Measurements from ENCODE around the gene ALKBH6. TPM values are rescaled to one million over a fixed set of nuclear protein-coding genes. Genes with fewer than 3 reads are reported as not detected.
A peak's percentile ranks its signal among the peaks of the same experiment; 100 is the strongest.

ALKBH6 gene
- total and polyA plus RNA-seq, 4 donors = 6.3 to 11.8 (median 8.8) TPM

DNA sequence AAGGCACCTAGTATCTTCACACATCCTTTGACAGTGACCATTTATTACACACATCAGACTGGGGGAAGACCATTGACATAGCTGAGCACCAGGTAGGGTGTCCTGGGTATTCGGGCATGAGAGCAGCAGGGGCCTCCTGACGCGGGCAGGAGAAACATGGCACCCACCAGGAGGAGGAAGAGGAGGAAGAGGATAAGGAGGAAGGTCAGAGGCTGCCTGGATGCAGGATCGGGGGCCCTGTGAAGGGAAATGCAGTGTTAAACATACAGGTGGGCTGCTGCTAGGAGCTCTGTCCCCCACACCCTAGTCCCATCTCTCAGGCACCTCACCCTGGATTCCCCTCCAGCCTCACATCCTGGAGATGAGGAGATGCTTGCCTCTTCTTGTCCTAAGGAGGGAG, 10.7 kb downstream of the ALKBH6 start (continued):
- TF ChIP-seq, protein P1, sequence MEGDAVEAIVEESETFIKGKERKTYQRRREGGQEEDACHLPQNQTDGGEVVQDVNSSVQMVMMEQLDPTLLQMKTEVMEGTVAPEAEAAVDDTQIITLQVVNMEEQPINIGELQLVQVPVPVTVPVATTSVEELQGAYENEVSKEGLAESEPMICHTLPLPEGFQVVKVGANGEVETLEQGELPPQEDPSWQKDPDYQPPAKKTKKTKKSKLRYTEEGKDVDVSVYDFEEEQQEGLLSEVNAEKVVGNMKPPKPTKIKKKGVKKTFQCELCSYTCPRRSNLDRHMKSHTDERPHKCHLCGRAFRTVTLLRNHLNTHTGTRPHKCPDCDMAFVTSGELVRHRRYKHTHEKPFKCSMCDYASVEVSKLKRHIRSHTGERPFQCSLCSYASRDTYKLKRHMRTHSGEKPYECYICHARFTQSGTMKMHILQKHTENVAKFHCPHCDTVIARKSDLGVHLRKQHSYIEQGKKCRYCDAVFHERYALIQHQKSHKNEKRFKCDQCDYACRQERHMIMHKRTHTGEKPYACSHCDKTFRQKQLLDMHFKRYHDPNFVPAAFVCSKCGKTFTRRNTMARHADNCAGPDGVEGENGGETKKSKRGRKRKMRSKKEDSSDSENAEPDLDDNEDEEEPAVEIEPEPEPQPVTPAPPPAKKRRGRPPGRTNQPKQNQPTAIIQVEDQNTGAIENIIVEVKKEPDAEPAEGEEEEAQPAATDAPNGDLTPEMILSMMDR (IDR thresholded peaks at IDR 0.05; ENCODE audit: low read depth, low read length, missing input control) = no peak
- TF ChIP-seq, protein P2, sequence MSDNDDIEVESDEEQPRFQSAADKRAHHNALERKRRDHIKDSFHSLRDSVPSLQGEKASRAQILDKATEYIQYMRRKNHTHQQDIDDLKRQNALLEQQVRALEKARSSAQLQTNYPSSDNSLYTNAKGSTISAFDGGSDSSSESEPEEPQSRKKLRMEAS (IDR thresholded peaks at IDR 0.05) = no peak
- TF ChIP-seq, protein P3, sequence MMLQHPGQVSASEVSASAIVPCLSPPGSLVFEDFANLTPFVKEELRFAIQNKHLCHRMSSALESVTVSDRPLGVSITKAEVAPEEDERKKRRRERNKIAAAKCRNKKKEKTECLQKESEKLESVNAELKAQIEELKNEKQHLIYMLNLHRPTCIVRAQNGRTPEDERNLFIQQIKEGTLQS (IDR thresholded peaks at IDR 0.05) = no peak

DNA sequence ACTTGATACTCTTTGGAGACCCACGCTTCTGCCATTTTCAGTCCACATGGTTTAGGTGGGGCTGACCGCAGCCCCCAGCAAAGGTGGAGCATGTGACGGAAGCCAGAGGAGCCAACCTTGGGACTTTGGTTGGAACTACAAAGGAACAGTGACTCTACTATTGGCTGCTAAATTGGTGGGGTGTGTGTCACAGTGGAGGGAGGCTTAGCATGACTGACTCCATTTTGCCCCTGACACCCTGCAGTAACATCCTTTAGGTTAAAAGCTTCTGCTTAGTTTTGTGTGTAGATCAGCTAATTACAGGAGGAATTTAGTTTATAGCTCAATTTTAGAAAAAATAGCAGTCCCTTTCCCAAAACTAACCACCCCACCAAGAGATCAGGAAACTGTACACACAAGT, 12.4 kb downstream of the ALKBH6 start:
- no peak for DNase-seq (ENCODE audit: low spot score)
- H3K9me3 ChIP-seq (ENCODE audit: control insufficient read depth in 4 of 4, low read length in 3 of 4) = no peaks in the 10 kb centered on the region
- no peaks in the 10 kb centered on the region for H3K27me3 ChIP-seq (ENCODE audit: control insufficient read depth in 4 of 4, insufficient read depth in 4 of 4, low read length in 3 of 4)
- WGBS = 98% methylated on average over 3 of the region's 3 CpGs
- H3K36me3 ChIP-seq (ENCODE audit: control insufficient read depth in 4 of 4, insufficient read depth in 3 of 4, low read depth in 1 of 4, low read length in 3 of 4) = peaks cover 1 to 7% (median 7%) of the 10 kb centered on the region in 4 donors
- H3K9ac ChIP-seq (ENCODE audit: low read depth in 1 of 2, low read length in 2 of 2) = no peak overlapping the region
- TF ChIP-seq HNF4A (conservative IDR thresholded peaks at IDR 0.05) = no peak
- peaks cover 8 to 23% (median 11%) of the 10 kb centered on the region in 4 donors for H3K4me1 ChIP-seq (ENCODE audit: control insufficient read depth in 4 of 4, insufficient read depth in 4 of 4, low read length in 3 of 4)
- no peak overlapping the region for H3K27ac ChIP-seq (ENCODE audit: low read depth in 1 of 2, low read length in 2 of 2)
- H3K4me3 ChIP-seq (ENCODE audit: low read depth in 1 of 3, low read length in 3 of 3) = no peak overlapping the region

DNA sequence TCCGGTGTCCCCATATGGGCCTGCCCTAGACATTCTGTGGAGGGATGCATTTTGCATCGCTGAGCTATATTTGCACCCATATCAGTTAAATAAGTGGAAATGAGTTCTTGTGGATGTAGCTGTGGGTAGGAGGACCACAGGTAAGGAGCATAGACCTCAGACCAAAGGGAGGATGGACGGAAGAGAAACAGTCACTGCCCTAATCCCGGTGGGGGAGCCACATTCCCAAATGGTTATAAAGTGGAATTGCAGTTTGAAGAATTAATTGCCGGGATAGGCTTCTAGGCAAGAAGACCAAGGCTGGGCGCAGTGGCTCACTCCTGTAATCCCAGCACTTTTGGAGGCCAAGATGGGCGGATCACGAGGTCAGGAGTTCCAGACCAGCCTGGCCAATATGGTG, 17.2 kb downstream of the ALKBH6 start:
- WGBS = 94% methylated on average over 8 of the region's 8 CpGs
- no peaks in the 10 kb centered on the region for H3K27me3 ChIP-seq (ENCODE audit: control insufficient read depth in 4 of 4, insufficient read depth in 4 of 4, low read length in 3 of 4)
- no peak overlapping the region for H3K27ac ChIP-seq (ENCODE audit: low read depth in 1 of 2, low read length in 2 of 2)
- no peak for DNase-seq (ENCODE audit: low spot score)
- TF ChIP-seq, protein P4, sequence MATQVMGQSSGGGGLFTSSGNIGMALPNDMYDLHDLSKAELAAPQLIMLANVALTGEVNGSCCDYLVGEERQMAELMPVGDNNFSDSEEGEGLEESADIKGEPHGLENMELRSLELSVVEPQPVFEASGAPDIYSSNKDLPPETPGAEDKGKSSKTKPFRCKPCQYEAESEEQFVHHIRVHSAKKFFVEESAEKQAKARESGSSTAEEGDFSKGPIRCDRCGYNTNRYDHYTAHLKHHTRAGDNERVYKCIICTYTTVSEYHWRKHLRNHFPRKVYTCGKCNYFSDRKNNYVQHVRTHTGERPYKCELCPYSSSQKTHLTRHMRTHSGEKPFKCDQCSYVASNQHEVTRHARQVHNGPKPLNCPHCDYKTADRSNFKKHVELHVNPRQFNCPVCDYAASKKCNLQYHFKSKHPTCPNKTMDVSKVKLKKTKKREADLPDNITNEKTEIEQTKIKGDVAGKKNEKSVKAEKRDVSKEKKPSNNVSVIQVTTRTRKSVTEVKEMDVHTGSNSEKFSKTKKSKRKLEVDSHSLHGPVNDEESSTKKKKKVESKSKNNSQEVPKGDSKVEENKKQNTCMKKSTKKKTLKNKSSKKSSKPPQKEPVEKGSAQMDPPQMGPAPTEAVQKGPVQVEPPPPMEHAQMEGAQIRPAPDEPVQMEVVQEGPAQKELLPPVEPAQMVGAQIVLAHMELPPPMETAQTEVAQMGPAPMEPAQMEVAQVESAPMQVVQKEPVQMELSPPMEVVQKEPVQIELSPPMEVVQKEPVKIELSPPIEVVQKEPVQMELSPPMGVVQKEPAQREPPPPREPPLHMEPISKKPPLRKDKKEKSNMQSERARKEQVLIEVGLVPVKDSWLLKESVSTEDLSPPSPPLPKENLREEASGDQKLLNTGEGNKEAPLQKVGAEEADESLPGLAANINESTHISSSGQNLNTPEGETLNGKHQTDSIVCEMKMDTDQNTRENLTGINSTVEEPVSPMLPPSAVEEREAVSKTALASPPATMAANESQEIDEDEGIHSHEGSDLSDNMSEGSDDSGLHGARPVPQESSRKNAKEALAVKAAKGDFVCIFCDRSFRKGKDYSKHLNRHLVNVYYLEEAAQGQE (IDR thresholded peaks at IDR 0.05) = no peak
- TF ChIP-seq, protein P3 (IDR thresholded peaks at IDR 0.05) = no peak
- TF ChIP-seq HNF4A (conservative IDR thresholded peaks at IDR 0.05) = no peak
- no peak for TF ChIP-seq JUND (IDR thresholded peaks at IDR 0.05)
- no peak for TF ChIP-seq FOXA1 (IDR thresholded peaks at IDR 0.05)
- TF ChIP-seq, protein P2 (IDR thresholded peaks at IDR 0.05) = no peak
- TF ChIP-seq YY1 (IDR thresholded peaks at IDR 0.05) = no peak
- TF ChIP-seq GABPA (IDR thresholded peaks at IDR 0.05 in 1 of 2, conservative IDR thresholded peaks at IDR 0.05 in 1 of 2) = no peak
- TF ChIP-seq, protein P5, sequence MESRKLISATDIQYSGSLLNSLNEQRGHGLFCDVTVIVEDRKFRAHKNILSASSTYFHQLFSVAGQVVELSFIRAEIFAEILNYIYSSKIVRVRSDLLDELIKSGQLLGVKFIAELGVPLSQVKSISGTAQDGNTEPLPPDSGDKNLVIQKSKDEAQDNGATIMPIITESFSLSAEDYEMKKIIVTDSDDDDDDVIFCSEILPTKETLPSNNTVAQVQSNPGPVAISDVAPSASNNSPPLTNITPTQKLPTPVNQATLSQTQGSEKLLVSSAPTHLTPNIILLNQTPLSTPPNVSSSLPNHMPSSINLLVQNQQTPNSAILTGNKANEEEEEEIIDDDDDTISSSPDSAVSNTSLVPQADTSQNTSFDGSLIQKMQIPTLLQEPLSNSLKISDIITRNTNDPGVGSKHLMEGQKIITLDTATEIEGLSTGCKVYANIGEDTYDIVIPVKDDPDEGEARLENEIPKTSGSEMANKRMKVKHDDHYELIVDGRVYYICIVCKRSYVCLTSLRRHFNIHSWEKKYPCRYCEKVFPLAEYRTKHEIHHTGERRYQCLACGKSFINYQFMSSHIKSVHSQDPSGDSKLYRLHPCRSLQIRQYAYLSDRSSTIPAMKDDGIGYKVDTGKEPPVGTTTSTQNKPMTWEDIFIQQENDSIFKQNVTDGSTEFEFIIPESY (IDR thresholded peaks at IDR 0.05) = no peak
- TF ChIP-seq RXRA (IDR thresholded peaks at IDR 0.05) = no peak
- TF ChIP-seq, protein P1 (IDR thresholded peaks at IDR 0.05; ENCODE audit: low read depth, low read length, missing input control) = no peak
- peak overlapping the region in 1 of 3 donors; percentile 83 for H3K4me3 ChIP-seq (ENCODE audit: low read depth in 1 of 3, low read length in 3 of 3)
- H3K36me3 ChIP-seq (ENCODE audit: control insufficient read depth in 4 of 4, insufficient read depth in 3 of 4, low read depth in 1 of 4, low read length in 3 of 4) = peaks cover 0 to 7% (median 4%) of the 10 kb centered on the region in 4 donors
- peaks cover 16 to 38% (median 22%) of the 10 kb centered on the region in 4 donors for H3K4me1 ChIP-seq (ENCODE audit: control insufficient read depth in 4 of 4, insufficient read depth in 4 of 4, low read length in 3 of 4)
- H3K9ac ChIP-seq (ENCODE audit: low read depth in 1 of 2, low read length in 2 of 2) = no peak overlapping the region
- H3K9me3 ChIP-seq (ENCODE audit: control insufficient read depth in 4 of 4, low read length in 3 of 4) = no peaks in the 10 kb centered on the region
